HG02642 (cell line): ENCODE data around the gene NEU4.
"Not testable (repeated sequence)": the region's sequence is repeated elsewhere in the genome, so short reads cannot be mapped to it uniquely, and the experiment has no call there.

ENCODE experiments used
- ATAC-seq: cut with Tn5 transposase; IDR thresholded peaks from one replicate; pipeline ENCODE4 v1.9.1; 2021; ENCODE audit warnings: mild to moderate bottlenecking; ENCODE audit not compliant: unreplicated experiment, poor library complexity

Gene NEU4

DNA sequence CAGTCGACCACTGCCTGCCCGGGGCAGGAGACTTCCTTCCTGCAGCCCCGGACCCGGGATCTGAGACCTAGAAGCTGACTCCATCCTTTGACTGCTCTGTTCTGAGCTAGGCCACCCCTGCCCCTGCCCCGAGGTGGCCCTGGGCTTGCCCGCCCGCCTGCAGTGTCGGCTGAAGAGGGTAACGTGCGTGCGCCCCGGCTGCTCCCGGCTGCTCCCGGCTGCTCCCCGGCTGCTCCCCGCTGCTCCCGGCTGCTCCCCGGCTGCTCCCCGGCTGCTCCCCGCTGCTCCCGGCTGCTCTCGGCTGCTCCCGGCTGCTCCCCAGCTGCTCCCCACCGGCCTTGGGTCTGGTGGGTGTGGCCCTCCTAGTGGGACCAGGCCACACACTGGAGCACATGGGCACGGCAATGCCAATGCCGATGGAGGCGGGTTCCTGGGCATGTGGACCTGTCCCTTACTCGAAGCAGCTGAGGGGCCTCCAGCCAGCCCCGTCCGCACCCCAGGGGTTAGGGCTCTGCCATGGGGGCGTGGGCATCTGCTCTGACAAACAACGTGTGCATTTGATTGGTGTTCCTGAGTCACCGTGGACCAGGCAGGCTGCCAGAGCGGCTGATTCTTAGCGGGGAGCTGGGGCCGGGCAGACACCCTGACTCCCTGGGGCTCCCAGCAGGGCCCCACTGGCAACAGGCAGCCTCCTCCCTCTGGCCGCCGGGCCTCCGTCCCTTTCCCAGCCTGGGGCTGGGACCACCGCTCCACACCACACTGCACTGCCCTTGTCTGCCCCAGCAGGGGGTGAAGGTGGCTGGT, 34.4 kb upstream of the NEU4 start:
- no peak for ATAC-seq

DNA sequence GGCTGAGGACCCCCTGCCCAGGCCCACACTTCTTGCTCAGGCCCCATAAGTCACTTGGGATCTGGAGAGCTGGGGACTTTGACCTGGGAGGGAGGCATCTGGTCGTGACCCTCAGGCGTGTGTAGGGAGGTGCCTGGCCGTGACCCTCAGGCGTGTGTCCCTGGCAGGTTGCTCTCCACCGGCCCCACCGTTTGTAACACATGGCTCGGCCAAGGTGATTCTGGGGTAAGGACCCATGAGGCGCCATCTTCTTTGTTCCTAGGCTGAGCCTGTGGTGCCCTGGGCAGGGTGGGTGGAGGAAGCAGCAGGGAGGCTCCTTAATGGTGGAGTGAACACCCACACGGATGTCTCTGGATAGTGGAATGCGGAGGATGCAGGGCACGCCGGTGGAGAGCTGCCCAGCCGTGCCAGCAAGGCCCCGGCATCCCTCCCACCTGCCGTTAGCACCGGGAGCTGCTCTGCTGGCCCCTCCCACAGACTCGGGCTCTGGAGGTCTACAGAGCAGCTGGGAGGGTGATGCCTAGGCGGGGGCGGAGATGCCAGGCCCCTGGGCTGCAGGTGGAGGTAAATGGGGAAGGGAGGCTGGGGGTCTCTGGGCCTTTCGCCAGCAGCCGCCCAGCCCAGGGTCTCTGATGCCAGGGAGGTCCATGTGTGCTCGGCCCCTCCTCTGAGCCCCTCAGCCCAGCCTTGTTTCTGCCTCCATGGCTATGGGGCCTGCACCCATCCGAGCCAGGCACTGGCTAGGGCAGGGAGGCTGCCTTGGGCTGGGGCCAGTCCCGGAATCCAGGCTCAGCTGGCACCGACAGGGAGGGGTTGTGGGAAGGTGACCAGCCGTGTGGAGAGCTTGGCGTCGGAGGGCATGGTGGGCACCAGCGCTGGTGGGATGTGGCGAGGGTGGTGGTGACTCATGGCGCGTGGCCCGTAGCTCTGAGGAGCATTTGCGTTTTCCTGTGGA, 33.5 kb upstream of the NEU4 start:
- no peak for ATAC-seq

- ATAC-seq, result no peak
Measured at GRCh38 chr2:241776336-241777169, 32.4 kb upstream of the NEU4 start, which contains the start of gene GAL3ST2. GAL3ST2 (plus strand) TSS chr2:241776822; CDS start chr2:241776956, 134 bp downstream.

DNA sequence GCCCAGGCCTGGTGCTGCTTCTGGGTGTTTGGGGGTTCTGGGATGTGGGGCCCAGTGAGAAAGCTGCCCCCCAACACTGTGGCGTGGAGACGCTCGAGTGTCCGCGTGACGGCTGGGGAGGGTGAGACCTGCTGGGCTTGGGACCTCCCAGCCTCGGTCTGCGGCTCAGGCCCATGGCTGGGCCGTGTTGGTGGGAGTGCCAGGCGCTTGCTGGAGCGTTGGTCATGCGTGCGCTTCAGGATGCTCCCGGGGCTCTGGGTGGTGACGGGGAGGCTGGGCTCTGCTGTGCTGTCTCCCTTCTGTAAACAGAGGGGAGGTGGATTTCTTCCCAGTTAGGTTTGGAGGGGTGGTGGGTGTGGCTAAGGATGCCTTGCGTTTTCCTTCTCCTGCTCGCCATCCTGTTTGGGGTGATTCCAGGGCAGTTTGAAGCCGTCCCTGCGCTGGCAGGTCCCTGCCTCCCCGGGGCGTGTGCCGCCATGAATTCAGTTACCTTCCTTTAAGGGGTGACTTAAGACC, 31.8 kb upstream of the NEU4 start:
- no peak for ATAC-seq

- ATAC-seq, result no peak
Measured at GRCh38 chr2:241777686-241778627, 31.0 kb upstream of the NEU4 start.

DNA sequence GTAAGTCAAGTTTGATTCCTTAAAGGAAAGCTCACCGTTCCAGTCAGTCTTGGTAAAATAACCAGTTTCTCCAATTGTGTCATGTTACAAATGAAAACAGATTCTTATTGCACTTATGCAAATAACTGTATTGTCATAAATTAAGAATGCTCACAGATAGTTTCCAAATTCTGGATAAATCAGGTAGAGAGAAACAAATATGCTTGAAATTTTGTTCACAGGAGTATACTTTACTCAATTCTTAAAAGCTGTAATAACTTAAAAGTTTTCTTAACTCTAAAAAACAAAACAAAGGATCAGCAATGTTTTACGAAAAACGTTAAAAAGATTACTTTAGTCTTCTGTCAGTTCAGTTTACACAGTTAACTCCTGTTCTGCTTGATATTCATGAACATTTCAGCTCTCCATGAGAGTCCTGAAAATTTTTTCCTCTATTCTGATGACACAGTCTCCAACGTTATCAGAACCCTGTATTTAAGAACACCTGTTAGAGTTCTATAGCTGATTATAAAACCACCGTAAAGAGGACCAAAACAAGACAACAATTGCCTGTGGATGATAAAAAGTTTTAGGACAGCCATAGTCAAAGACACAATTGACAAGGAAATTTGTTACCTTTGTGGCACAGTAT, 27.9 kb upstream of the NEU4 start:
- no peak for ATAC-seq

- not testable (repeated sequence) for ATAC-seq
Measured at GRCh38 chr2:241782053-241782452, 26.9 kb upstream of the NEU4 start.

DNA sequence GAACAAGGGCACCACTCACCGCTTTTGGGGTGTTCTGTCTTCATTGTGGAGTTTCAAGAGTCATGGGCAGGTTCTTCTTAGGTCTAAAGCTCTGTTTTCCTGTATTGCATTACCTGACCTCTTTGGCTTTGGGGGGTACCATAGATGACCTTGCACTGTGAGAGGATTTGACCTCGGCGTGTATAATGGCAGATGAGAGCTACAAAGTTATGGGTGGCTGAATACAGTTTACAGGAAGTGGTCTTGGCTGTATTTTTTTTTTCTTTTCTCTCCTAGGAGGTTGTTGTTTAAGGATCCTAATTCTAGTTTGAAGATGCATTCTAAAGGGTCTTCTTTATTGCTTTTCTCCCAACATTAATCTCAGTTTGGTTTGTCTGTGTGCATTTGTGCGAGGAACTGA, 20.9 kb upstream of the NEU4 start:
- ATAC-seq, result no peak

GRCh38 chr2:241788572-241788971, 20.4 kb upstream of the NEU4 start:
- no peak for ATAC-seq

DNA sequence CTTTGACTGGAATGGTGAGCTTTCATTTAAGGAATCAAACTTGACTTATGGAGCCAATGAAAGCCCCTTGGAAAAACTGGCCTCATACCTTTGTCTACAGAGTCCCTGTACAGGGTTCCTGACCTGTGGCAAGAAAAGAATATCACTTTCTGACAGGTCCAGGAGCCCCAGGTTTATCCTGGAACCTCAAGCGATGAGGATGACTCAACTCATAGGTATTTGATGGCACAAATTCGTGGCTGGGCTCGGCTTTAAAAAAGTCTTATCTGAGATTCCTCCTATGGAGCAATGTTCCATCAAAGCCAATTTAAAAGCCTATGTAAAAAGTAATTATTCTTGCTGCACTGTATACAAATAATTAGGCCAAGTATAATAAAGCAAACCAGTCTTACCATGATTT, 17.6 kb upstream of the NEU4 start:
- ATAC-seq, result not testable (repeated sequence)

- no peak for ATAC-seq
Measured at GRCh38 chr2:241793385-241793784, 15.6 kb upstream of the NEU4 start.

GRCh38 chr2:241794250-241794823, 14.7 kb upstream of the NEU4 start:
- ATAC-seq, result no peak

- no peak for ATAC-seq
Measured at GRCh38 chr2:241795021-241795999, 13.7 kb upstream of the NEU4 start.

DNA sequence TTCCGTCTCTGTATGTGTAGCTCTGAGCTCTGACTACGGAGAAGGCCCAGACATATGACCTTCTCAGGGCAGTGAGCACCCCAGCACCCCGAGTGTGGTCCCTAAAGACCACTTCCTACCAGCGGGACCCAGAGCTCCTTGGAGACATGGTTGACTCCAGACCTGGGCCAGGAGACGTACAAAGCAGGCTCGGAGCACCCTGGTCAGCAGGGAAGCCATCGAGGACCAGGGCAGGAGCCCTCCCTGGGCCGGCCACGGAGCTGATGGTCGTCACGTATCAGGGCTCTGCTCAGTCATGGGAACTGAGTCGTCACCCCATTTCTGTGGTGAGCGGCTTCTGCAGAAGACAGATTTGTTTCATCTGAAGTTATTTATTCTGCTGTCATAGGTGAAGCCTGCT, 12.8 kb upstream of the NEU4 start:
- ATAC-seq, result no peak

DNA sequence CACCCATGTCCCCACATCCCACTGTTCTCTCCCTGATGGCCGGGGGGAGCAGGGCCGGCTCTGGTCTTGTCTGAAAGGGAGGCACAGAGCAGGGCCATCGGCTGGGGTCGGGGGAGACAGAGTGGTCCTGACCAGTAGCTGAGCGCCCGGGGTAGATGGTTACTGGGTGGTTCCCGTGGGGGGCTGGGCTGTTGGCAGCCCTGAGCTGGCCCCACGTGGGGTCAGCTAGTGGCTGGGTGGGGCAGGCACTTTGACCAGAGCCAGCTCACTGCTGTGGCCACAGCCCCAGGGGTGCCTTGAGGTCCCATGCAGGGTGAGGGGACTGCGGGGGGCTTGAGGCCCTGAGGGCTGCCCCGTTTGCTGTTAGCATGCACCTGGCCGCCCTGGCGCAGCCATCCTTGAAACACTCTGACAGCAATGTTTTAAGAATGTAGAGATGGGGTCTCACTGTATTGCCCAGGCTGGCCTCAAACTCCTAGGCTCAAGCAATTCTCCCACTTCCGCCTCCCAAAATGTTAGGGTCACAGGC, 12.3 kb upstream of the NEU4 start:
- no peak for ATAC-seq

DNA sequence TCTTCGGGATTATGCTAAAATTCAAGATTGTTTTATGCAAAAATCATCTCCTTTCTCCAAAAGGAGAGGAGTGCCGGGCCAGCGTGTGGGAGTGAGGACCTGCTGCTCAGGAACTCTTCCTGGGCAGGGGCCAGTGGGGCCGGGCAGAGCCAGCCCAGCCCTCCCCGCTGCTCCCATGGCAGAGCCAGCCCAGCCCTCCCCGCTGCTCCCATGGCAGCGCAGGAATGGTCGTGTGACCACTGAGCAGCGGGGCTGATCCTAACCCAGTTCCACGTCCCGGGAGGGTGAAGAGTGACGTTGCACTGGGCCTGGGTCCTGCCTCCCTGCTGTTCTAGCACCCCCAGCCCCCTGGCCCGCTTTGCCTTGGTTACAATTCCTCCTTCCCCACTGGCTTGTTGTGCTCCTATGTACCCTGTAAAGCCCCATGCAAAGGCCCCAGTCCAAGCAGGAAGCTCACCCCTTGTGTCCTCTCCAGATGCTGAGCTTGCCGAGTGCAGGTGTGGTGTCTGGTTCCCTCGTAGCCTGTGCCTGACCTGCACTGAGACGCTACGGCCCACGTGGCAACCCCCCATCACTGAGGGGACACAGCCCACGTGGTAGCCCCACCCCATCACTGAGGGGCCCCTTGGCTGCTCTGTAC, 11.4 kb upstream of the NEU4 start:
- no peak for ATAC-seq
